IPS-20b (cell line): Measurements from ENCODE around the gene RBFOX2.

Experiments
- H3K27ac ChIP-seq: one replicate; pipeline ENCODE4 v1.5.1; 2013; ENCODE audit warnings: low read length
- H3K27me3 ChIP-seq: 2 replicates; pipeline ENCODE4 v1.6.1; 2013; ENCODE audit warnings: mild to moderate bottlenecking, low read length, inconsistent platforms; ENCODE audit not compliant: insufficient read depth
- H3K36me3 ChIP-seq: 2 replicates; pipeline ENCODE4 v1.6.1; 2013; ENCODE audit warnings: low read depth, mild to moderate bottlenecking, inconsistent platforms, low read length, moderate library complexity; ENCODE audit not compliant: insufficient read depth
- H3K4me1 ChIP-seq: 2 replicates; pipeline ENCODE4 v1.6.1; 2013; ENCODE audit warnings: mild to moderate bottlenecking, control low read depth, inconsistent platforms, low read length, moderate library complexity; ENCODE audit not compliant: insufficient read depth
- H3K4me3 ChIP-seq: 2 replicates; pipeline ENCODE4 v1.5.1; 2013; ENCODE audit warnings: mild to moderate bottlenecking, low read length, inconsistent platforms
- H3K9ac ChIP-seq: 2 replicates; pipeline ENCODE4 v1.6.1; 2013; ENCODE audit warnings: low read depth, mild to moderate bottlenecking, inconsistent platforms, low read length, moderate library complexity
- H3K9me3 ChIP-seq: 2 replicates; pipeline ENCODE4 v1.6.1; 2013; ENCODE audit warnings: mild to moderate bottlenecking, low read depth, low read length, inconsistent platforms; ENCODE audit not compliant: insufficient read depth

RBFOX2 gene

GRCh38 chr22:36017651-36018091 is 11.0 kb downstream of the RBFOX2 start:
- Histone ChIP-seq H3K27me3 (no peaks in the 10 kb centered on the region), H3K4me3 (no peak overlapping the region), H3K9me3 (no peaks in the 10 kb centered on the region), H3K4me1 (peaks cover 25% of the 10 kb centered on the region; the same call in 1 of the 2 replicates), H3K36me3 (peaks cover 4% of the 10 kb centered on the region; the same call in 1 of the 2 replicates), H3K27ac (no peak overlapping the region), H3K9ac (peak overlapping the region; percentile 10; the same call in 1 of the 2 replicates)

- H3K27ac ChIP-seq: no peak overlapping the region
Measured at GRCh38 chr22:36016684-36017083, 11.9 kb downstream of the RBFOX2 start.

GRCh38 chr22:36015811-36016529 is 12.7 kb downstream of the RBFOX2 start:
- Histone ChIP-seq H3K27ac (no peak overlapping the region), H3K4me3 (no peak overlapping the region), H3K9me3 (no peaks in the 10 kb centered on the region), H3K4me1 (peaks cover 21% of the 10 kb centered on the region; the same call in 1 of the 2 replicates), H3K36me3 (no peaks in the 10 kb centered on the region), H3K9ac (no peak overlapping the region), H3K27me3 (no peaks in the 10 kb centered on the region)

More at GRCh38 chr22:36016684-36017083, 11.9 kb downstream of the RBFOX2 start:
- Histone ChIP-seq H3K9ac (no peak overlapping the region), H3K27me3 (no peaks in the 10 kb centered on the region), H3K36me3 (peaks cover under 1% of the 10 kb centered on the region; the same call in 1 of the 2 replicates), H3K4me3 (no peak overlapping the region), H3K4me1 (peaks cover 21% of the 10 kb centered on the region; the same call in 1 of the 2 replicates), H3K9me3 (no peaks in the 10 kb centered on the region)

GRCh38 chr22:36015155-36015810 is 13.3 kb downstream of the RBFOX2 start:
- no peaks in the 10 kb centered on the region for H3K27me3 ChIP-seq
- H3K4me3 ChIP-seq: no peak overlapping the region
- no peaks in the 10 kb centered on the region for H3K36me3 ChIP-seq
- H3K9me3 ChIP-seq: no peaks in the 10 kb centered on the region
- H3K27ac ChIP-seq: no peak overlapping the region
- no peak overlapping the region for H3K9ac ChIP-seq
- H3K4me1 ChIP-seq: peaks cover 27% of the 10 kb centered on the region; the same call in 1 of the 2 replicates

- H3K4me3 ChIP-seq: no peak overlapping the region
- peaks cover 32% of the 10 kb centered on the region; the same call in 1 of the 2 replicates for H3K4me1 ChIP-seq
- H3K27ac ChIP-seq: no peak overlapping the region
- H3K9me3 ChIP-seq: no peaks in the 10 kb centered on the region
- no peak overlapping the region for H3K9ac ChIP-seq
- no peaks in the 10 kb centered on the region for H3K27me3 ChIP-seq
- no peaks in the 10 kb centered on the region for H3K36me3 ChIP-seq
Measured at GRCh38 chr22:36014546-36015074, 14.0 kb downstream of the RBFOX2 start.

DNA sequence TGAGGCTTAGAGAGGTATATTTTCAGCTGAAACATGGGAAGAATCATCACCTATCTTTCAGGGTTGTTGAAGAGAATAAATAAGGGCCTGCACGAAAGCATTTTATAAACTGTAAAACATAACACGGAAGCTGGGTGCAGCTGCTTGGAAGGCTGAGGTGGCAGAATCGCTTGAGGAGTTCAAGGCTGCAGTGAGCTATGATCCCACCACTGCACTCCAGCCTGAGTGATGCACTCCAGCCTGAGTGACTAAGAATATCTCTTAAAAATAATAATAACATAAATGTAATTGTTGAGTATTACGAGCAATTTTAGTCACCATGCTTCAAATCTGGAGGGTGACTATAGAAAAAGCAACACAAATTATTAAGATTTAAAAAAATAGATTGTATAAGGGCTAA is 16.3 kb downstream of the RBFOX2 start:
- H3K4me1 ChIP-seq: peaks cover 33% of the 10 kb centered on the region; the same call in 1 of the 2 replicates
- H3K36me3 ChIP-seq: no peaks in the 10 kb centered on the region
- no peaks in the 10 kb centered on the region for H3K9me3 ChIP-seq
- H3K9ac ChIP-seq: no peak overlapping the region
- no peak overlapping the region for H3K4me3 ChIP-seq
- H3K27ac ChIP-seq: no peak overlapping the region
- H3K27me3 ChIP-seq: no peaks in the 10 kb centered on the region

DNA sequence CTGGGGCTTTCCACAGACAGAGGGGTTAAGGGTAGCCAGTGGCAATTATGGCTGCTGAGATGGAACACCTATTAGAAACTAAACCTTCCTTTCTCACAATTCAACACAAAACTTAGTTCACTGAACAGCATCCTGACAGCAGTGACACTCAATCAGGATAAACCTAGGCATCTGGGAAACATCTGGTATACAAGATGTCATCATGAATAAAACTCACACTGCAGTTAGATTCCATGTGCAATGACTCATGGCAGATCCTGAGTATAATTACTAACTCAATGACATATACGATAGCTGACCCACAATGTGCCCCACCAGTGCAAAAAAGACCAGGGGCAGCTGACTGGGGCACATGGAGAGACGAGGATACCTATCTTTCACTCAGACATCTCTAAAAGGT is 17.7 kb downstream of the RBFOX2 start:
- no peak overlapping the region for H3K27ac ChIP-seq
- peaks cover 26% of the 10 kb centered on the region; the same call in 1 of the 2 replicates for H3K4me1 ChIP-seq
- H3K4me3 ChIP-seq: no peak overlapping the region
- H3K27me3 ChIP-seq: no peaks in the 10 kb centered on the region
- no peaks in the 10 kb centered on the region for H3K36me3 ChIP-seq
- H3K9ac ChIP-seq: peak overlapping the region; percentile 21; the same call in 1 of the 2 replicates
- no peaks in the 10 kb centered on the region for H3K9me3 ChIP-seq

GRCh38 chr22:36010090-36010489 is 18.5 kb downstream of the RBFOX2 start:
- Histone ChIP-seq H3K27ac (no peak overlapping the region), H3K4me3 (peak overlapping the region; percentile 25; the same call in 1 of the 2 replicates), H3K27me3 (no peaks in the 10 kb centered on the region), H3K9ac (peak overlapping the region; percentile 21; the same call in 1 of the 2 replicates), H3K4me1 (peaks cover 19% of the 10 kb centered on the region; the same call in 1 of the 2 replicates), H3K36me3 (no peaks in the 10 kb centered on the region), H3K9me3 (no peaks in the 10 kb centered on the region)

DNA sequence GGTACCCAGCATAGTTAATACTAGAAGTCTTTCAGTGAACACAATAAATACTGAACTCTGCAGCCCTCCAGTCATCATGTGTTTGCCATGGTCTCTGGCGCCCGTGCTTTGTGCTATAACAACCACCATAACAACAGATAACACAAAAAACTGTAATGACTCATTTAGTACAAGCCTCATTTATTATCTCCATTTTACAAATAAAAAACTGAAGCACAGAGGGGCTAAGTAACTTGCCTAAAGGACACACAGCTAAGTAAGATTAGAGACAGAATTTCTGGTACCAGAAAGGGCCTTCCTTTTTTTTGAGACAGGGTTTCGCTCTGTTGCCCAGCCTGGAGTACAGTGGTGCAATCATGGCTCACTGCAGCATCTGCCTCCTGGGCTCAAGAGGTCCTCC is 19.5 kb downstream of the RBFOX2 start:
- H3K27me3 ChIP-seq: no peaks in the 10 kb centered on the region
- no peak overlapping the region for H3K9ac ChIP-seq
- no peak overlapping the region for H3K27ac ChIP-seq
- H3K36me3 ChIP-seq: no peaks in the 10 kb centered on the region
- peaks cover 19% of the 10 kb centered on the region; the same call in 1 of the 2 replicates for H3K4me1 ChIP-seq
- no peak overlapping the region for H3K4me3 ChIP-seq
- no peaks in the 10 kb centered on the region for H3K9me3 ChIP-seq

- H3K36me3 ChIP-seq: no peaks in the 10 kb centered on the region
Measured at GRCh38 chr22:36008565-36008964, 20.1 kb downstream of the RBFOX2 start.

DNA sequence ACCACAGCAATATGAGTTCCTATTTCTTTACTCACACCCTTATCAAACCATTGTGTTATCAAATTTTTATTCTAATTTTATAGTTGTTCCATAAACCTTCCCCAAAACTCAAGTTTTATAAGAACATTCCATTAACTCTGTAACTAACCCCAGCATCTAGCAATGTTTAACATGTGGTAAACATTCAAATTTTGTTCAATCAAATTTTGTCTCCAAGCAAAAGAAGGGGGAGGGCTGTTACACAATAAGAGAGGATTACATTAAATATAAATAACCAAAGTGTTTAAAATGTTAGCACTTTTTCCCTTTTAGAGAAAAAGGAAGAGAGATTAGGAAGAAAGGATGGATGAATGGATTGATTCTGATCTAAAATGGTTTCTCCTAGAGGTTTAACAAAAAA is 20.5 kb downstream of the RBFOX2 start:
- Histone ChIP-seq H3K9me3 (no peaks in the 10 kb centered on the region), H3K36me3 (no peaks in the 10 kb centered on the region), H3K4me1 (peaks cover 19% of the 10 kb centered on the region; the same call in 1 of the 2 replicates), H3K4me3 (no peak overlapping the region), H3K9ac (no peak overlapping the region), H3K27me3 (no peaks in the 10 kb centered on the region), H3K27ac (no peak overlapping the region)

More at GRCh38 chr22:36008565-36008964, 20.1 kb downstream of the RBFOX2 start:
- H3K4me1 ChIP-seq: peaks cover 19% of the 10 kb centered on the region; the same call in 1 of the 2 replicates
- H3K27me3 ChIP-seq: no peaks in the 10 kb centered on the region
- H3K27ac ChIP-seq: no peak overlapping the region
- no peaks in the 10 kb centered on the region for H3K9me3 ChIP-seq
- H3K4me3 ChIP-seq: no peak overlapping the region
- no peak overlapping the region for H3K9ac ChIP-seq
